ENCODE data around the gene TRABD. TPM values are rescaled to one million over a fixed set of nuclear protein-coding genes. Genes with fewer than 3 reads are reported as not detected.

Gene TRABD
- total RNA-seq, 2 donors from 2014 or later: 12.3 to 20.0 TPM

- no peak for DNase-seq (ENCODE audit: low spot score)
- Histone ChIP-seq H3K27ac (no peak overlapping the region), H3K9me3 (no peaks in the 10 kb centered on the region), H3K27me3 (no peaks in the 10 kb centered on the region), H3K36me3 (peaks cover 86% of the 10 kb centered on the region), H3K4me3 (no peak overlapping the region), H3K4me1 (peaks cover 0 to 4% of the 10 kb centered on the region in 2 donors)
- TF ChIP-seq, protein P1, sequence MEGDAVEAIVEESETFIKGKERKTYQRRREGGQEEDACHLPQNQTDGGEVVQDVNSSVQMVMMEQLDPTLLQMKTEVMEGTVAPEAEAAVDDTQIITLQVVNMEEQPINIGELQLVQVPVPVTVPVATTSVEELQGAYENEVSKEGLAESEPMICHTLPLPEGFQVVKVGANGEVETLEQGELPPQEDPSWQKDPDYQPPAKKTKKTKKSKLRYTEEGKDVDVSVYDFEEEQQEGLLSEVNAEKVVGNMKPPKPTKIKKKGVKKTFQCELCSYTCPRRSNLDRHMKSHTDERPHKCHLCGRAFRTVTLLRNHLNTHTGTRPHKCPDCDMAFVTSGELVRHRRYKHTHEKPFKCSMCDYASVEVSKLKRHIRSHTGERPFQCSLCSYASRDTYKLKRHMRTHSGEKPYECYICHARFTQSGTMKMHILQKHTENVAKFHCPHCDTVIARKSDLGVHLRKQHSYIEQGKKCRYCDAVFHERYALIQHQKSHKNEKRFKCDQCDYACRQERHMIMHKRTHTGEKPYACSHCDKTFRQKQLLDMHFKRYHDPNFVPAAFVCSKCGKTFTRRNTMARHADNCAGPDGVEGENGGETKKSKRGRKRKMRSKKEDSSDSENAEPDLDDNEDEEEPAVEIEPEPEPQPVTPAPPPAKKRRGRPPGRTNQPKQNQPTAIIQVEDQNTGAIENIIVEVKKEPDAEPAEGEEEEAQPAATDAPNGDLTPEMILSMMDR (IDR thresholded peaks at IDR 0.05): no peak
Measured at GRCh38 chr22:50221410-50222300, 35.9 kb downstream of the TRABD start.

- Histone ChIP-seq H3K4me1 (peaks cover 0 to 4% of the 10 kb centered on the region in 2 donors), H3K4me3 (no peak overlapping the region), H3K27ac (no peak overlapping the region), H3K9me3 (no peaks in the 10 kb centered on the region), H3K36me3 (peaks cover 82% of the 10 kb centered on the region), H3K27me3 (no peaks in the 10 kb centered on the region)
- TF ChIP-seq, protein P1 (IDR thresholded peaks at IDR 0.05): no peak
- no peak for DNase-seq (ENCODE audit: low spot score)
Measured at GRCh38 chr22:50222508-50222907, 36.8 kb downstream of the TRABD start.

- TF ChIP-seq, protein P1 (IDR thresholded peaks at IDR 0.05): no peak
- no peaks in the 10 kb centered on the region for H3K9me3 ChIP-seq
- H3K27ac ChIP-seq: no peak overlapping the region
- H3K36me3 ChIP-seq: peaks cover 78% of the 10 kb centered on the region
- H3K4me1 ChIP-seq: peaks cover 0 to 4% of the 10 kb centered on the region in 2 donors
- H3K27me3 ChIP-seq: no peaks in the 10 kb centered on the region
- no peak overlapping the region for H3K4me3 ChIP-seq
- DNase-seq (ENCODE audit: low spot score): no peak
Measured at GRCh38 chr22:50224071-50224470, 38.4 kb downstream of the TRABD start.

DNA sequence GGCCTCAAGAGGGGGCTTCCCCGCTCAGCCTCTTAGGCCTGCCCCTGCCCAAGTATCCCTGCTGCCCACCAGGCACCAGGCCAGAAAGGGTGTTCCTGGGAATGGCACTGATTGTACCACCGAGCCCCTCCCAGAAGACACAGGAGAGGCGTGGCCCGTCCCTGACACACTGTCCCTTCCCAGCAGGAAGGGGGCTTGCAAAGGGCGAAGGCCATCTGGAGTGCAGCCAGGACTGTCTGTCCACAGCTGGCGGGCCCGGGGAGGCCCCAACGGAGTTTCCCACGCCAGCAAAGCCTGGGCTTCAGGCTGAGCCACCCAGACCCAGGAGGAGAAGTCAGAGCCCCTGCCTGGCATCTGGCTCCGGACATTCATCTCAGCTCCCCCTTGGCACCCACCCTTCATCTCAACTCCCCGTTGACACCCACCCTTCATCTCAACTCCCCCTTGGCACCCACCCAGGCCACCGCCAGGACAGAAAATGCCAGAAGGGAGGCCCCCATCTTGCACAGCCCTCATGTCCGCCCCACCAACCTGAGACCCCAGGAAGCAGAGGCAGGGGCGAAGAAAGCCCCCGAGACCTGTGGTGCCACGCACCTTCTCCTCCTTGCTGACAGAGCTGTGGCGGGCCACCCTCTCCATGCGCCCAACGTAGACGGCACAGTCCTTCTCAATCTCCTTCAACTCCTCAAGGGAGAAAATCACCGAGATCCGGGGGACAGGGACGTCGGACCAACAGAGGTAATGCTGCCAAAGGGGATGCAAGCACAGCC lies 39.7 kb downstream of the TRABD start:
- H3K4me1 ChIP-seq: no peaks in the 10 kb centered on the region
- TF ChIP-seq, protein P1 (IDR thresholded peaks at IDR 0.05): no peak
- H3K36me3 ChIP-seq: peaks cover 77% of the 10 kb centered on the region
- no peak overlapping the region for H3K4me3 ChIP-seq
- DNase-seq (ENCODE audit: low spot score): no peak
- H3K27me3 ChIP-seq: no peaks in the 10 kb centered on the region
- no peak overlapping the region for H3K27ac ChIP-seq
- no peaks in the 10 kb centered on the region for H3K9me3 ChIP-seq

GRCh38 chr22:50226063-50226874 lies 40.6 kb downstream of the TRABD start:
- no peaks in the 10 kb centered on the region for H3K27me3 ChIP-seq
- no peak overlapping the region for H3K27ac ChIP-seq
- H3K9me3 ChIP-seq: no peaks in the 10 kb centered on the region
- TF ChIP-seq, protein P1 (IDR thresholded peaks at IDR 0.05): no peak
- H3K4me3 ChIP-seq: no peak overlapping the region
- H3K4me1 ChIP-seq: no peaks in the 10 kb centered on the region
- peaks cover 68% of the 10 kb centered on the region for H3K36me3 ChIP-seq
- DNase-seq (ENCODE audit: low spot score): no peak
